A549 treated with GW870086 at 1 μM for 4 hours (cell line): ENCODE results near the gene STAT2. TPM values are rescaled to one million over a fixed set of nuclear protein-coding genes. Genes with fewer than 3 reads are reported as not detected.

ENCODE experiments used
- total RNA-seq: library from RNA; stranded (reverse); fragments of 200-300 nt; extraction: Qiagen RNA extraction; gene quantifications from 5 replicates; pipeline ENCODE4 v1.2.3, GENCODE V29; 2022; ENCODE audit warnings: low read depth

Gene STAT2
- total RNA-seq, result 9.8 to 13.2 TPM (median 11.6 TPM) in 5 replicates

GRCh38 chr12:56359851-56360767, at the start of gene STAT2:
Gene STAT2, minus strand, starts transcription at chr12:56360107. Its CDS starts 3,536 bp downstream, at chr12:56356571.

GRCh38 chr12:56362130-56363059, 2.5 kb upstream of the STAT2 start, which contains the start of gene APOF:
Gene APOF, minus strand, starts transcription at chr12:56362857. Its CDS starts 112 bp downstream, at chr12:56362745.

GRCh38 chr12:56338308-56339157, 21.4 kb downstream of the STAT2 start, which contains the start of gene IL23A:
Gene IL23A, plus strand, starts transcription at chr12:56338884. Its CDS starts 161 bp downstream, at chr12:56339045.

DNA sequence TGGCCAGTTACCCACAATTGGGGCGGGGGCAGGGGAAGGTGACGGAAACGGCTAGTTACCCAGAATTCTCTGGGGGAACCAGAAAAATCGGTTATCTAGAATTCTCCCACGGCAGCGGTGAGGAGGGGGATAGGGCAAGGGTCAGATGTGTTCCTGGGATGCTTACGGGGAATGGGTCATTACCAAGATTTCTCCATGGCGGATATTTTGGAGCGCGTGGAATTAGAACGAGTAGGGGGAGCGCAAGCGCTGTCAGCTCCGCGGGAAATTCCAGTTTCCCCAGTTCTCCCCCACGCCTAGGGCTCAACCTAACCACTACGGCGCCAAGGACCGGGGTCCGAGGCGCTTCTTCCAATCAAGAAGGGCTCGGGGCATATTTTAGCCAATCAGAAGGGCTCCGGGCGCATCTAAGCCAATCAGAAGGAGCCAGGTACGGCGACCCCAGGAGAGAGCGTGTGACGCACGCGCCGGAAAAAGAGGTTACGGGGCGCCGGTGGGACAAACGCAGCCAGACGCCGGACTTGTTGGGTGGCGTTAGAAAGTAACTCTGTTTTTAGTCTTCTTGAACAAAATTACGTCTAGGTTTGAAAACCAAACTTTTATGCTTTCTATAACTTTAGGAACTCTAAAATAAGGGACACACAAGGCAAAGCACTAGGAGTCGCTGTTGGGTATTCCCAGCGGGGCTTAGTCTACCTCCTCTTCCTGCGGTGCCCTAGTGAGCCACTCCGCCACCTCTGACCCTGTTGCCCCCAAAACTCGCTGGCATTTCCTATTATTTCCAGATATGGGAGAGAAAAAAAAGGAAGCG, 26.0 kb downstream of the STAT2 start, which contains the start of gene PAN2:
TSS of gene PAN2 (minus strand) at position 322 of the 811 bp plus-strand sequence. CDS start 906 bp downstream, outside the sequence.

DNA sequence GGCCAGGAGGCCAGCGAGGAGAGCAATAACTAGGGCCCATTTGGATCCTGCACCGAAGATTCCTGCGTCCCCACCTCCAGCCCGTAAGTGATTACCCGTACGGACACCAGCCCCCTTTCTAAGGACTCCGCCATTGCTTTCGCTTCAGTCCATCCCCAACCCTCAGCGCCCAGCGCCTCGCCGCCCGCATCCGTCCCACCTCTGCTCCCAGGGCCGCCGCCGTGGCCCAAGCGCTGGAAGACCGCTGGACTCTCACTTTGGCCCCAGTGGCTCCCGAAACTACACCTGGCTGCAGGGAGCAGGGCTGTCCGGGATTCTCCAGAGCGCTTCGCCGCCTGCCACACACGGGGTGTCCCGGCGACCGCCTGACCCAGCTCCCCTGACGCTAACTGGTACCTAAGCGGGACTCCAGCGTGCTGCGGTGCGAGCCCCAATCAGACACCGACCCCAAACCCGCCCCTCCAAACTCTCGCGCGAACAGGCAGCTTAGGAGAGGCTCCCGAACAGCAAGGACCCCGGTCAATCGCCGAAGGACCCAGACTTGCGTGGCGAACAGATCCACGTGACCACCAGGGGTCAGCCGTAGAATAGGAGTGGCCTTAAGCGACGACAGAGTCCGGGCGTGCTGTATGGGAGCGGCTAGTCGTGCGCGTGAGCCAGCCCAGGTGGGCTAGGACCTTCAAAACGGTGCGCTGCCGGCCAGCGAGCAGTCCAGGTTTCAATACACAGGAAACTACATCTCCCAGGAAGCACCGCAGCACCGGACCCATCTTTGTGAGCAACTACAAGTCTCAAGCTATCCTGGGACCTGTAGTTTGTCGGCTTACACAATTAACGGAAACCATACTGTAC, 44.1 kb downstream of the STAT2 start, which contains the start of gene CNPY2:
TSS of gene CNPY2 (minus strand) at position 367 of the 852 bp plus-strand sequence. CDS start 771 bp downstream, outside the sequence.

DNA sequence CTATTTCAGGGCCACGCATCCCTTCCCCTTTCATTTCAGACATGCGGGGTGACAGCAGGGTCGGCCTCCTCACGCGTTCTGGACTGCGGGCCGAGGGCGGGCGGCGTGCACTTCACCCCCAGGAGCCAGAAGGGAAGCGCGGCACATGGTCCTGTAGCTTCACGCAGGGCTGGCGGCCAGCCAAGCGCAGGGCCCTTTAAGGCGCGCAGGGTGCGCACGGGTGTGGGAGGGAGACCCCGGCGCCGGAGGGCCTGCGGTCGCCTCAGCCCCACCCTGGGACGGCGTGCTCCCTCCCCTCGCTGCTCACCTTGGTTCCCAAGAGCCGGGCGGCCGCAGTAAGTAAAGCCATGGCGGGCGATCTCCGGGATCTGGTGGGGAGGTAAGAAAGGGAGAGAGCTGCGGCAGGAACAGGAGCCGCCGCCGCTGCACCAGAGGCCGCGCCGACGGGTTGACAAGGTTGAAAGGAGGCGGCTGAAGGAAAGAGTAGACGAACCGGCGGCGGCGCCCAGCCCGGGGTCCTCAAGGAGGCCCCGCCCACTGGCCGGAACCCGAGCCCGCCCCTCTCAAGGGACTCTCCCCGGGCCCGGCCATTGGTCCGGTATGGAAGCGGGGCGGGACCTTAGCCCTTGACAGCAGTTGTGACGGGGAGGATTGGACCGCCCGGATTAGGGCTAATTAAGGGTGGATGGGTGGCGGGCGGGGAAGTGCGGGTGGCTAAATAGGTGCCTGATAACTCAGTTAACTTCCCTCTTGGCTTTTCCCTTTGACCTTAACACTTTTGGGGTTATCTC, 59.9 kb downstream of the STAT2 start, which contains the start of gene CS:
TSS of gene CS (minus strand) at position 478 of the 791 bp plus-strand sequence. CDS start at position 349, 129 bp downstream.

Other genes with a start within 250 kb of the STAT2 start
- gene RPL41, start 243.5 kb downstream of the STAT2 start, total RNA-seq, result 5,218 to 5,761 TPM (median 5,566 TPM) in 5 replicates
- 2.4 to 3.6 TPM (median 2.6 TPM) in 5 replicates for gene ZC3H10, start 241.8 kb downstream of the STAT2 start, total RNA-seq
- 63.1 to 68.1 TPM (median 65.7 TPM) in 5 replicates for gene ESYT1, start 231.8 kb downstream of the STAT2 start, total RNA-seq
- gene MYL6B, start 207.5 kb downstream of the STAT2 start, total RNA-seq, result 72.9 to 93.3 TPM (median 80.4 TPM) in 5 replicates
- gene MYL6, start 201.7 kb downstream of the STAT2 start, total RNA-seq, result 2,118 to 2,979 TPM (median 2,161 TPM) in 5 replicates
- 27.3 to 35.8 TPM (median 34.5 TPM) in 5 replicates for gene SMARCC2, start 170.6 kb downstream of the STAT2 start, total RNA-seq
- 20.0 to 27.0 TPM (median 24.3 TPM) in 5 replicates for gene RNF41, start 138.2 kb downstream of the STAT2 start, total RNA-seq
- gene NABP2, start 135.8 kb downstream of the STAT2 start, total RNA-seq, result 53.0 to 66.2 TPM (median 57.4 TPM) in 5 replicates
- 0.34 TPM in 1 of 5 replicates, not detected in the others for gene SLC39A5, start 130.1 kb downstream of the STAT2 start, total RNA-seq
- gene ANKRD52, start 101.7 kb downstream of the STAT2 start, total RNA-seq, result 37.2 to 45.2 TPM (median 43.7 TPM) in 5 replicates
- 16.2 to 17.4 TPM (median 17.0 TPM) in 5 replicates for gene COQ10A, start 93.2 kb downstream of the STAT2 start, total RNA-seq
- gene CS, start 59.8 kb downstream of the STAT2 start, total RNA-seq, result 153 to 169 TPM (median 159 TPM) in 5 replicates
- 115 to 162 TPM (median 149 TPM) in 5 replicates for gene CNPY2, start 44.1 kb downstream of the STAT2 start, total RNA-seq
- gene PAN2, start 26.1 kb downstream of the STAT2 start, total RNA-seq, result 13.1 to 19.3 TPM (median 15.9 TPM) in 5 replicates
- gene IL23A, start 21.2 kb downstream of the STAT2 start, total RNA-seq, result 0.21 to 0.70 TPM (median 0.49 TPM) in 4 of 5 replicates, not detected in the other
- gene APOF, start 2.8 kb upstream of the STAT2 start, total RNA-seq, result not detected in 5 replicates
- gene TIMELESS, start 89.3 kb upstream of the STAT2 start, total RNA-seq, result 32.5 to 39.5 TPM (median 35.5 TPM) in 5 replicates
- 0.14 TPM in 1 of 5 replicates, not detected in the others for gene MIP, start 94.5 kb upstream of the STAT2 start, total RNA-seq
- gene SPRYD4, start 108.5 kb upstream of the STAT2 start, total RNA-seq, result 1.7 to 2.0 TPM (median 1.9 TPM) in 5 replicates
- gene GLS2, start 128.1 kb upstream of the STAT2 start, total RNA-seq, result 0.08 to 0.37 TPM (median 0.31 TPM) in 4 of 5 replicates, not detected in the other
- gene RBMS2, start 161.7 kb upstream of the STAT2 start, total RNA-seq, result 8.6 to 11.0 TPM (median 10.8 TPM) in 5 replicates